ENCODE results near the gene ZNF18.
"Not testable (repeated sequence)": the region's sequence is repeated elsewhere in the genome, so short reads cannot be mapped to it uniquely, and the experiment has no call there.

Gene ZNF18

DNA sequence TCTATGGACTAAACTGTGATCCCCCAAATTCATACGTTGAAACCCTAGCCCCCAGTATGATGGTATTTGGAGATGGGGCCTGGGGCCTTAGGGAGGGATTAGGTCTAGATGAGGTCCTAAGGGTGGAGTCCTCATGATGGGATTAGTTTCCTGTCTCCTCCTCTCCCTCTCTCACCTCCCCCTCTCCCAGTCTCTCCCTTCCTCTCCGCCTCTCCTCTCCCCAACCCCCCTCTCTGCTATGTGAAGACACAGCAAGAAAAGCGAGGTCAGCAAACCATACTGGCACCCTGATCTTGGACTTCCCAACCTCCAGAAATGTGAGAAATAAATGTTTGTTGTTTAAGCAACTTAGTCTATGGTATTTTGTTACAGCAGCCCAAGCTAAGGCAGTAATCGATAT, 15.4 kb downstream of the ZNF18 start:
- POLR2A ChIA-PET: no interaction called here
- H3K4me3 ChIP-seq (ENCODE audit: low read depth, low read length): no peak overlapping the region
- TF ChIP-seq CTCF (IDR thresholded peaks at IDR 0.05; ENCODE audit: insufficient read depth, low read length, missing control alignments): no peak
- CTCF ChIA-PET: interaction anchor here (1.3 to 4.6 kb wide), 3 partner anchors 8 to 1105 kb away, joined by 3 to 36 read pairs (median 4); no protein-coding TSS in a partner anchor
- no peak for DNase-seq (ENCODE audit: low read depth, low spot score)

DNA sequence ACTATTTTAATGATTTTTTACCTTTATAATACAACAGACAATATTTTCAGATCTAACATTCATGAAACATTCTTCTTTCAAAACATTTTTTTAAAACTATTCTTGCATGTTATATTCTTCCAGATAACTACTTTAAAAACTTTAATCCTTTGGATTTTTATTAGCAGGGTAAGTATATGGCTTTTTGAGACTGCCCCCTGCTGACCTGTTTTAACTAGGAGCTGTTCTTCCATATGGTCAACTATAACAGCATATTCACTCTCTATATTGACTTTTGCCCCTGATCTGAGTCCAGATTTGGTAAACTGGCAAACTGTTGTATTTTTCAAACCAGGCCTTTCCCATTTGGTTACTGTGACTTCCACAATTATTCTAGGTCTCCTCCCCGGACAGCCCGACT, 16.5 kb downstream of the ZNF18 start:
- CTCF ChIA-PET: interaction anchor here (1.3 to 4.6 kb wide), 6 partner anchors 9 to 1244 kb away, joined by 3 to 36 read pairs (median 6); no protein-coding TSS in a partner anchor

DNA sequence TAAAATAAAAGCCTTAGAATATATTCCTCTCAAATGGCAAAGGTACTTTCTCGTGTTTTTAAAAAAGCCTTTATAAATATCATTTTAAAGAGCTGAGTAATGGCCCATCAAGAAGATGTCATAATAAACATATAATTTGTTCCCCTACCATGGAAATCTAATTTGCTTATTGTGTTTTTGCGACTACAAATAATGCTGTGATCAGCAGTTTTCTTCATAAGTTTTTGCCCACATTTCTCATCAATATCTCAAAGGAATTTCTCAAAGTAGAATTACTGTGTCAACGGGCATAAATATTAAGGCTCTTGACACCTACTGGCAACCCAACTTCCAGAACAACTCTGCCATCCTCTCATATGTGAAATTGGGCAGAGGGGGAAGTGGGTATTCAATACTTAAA, 17.5 kb downstream of the ZNF18 start:
- ChIA-PET POLR2A (no interaction called here), CTCF (interaction anchor here (0.9 to 4.6 kb wide), 5 partner anchors 10 to 1243 kb away, joined by 3 to 36 read pairs (median 7); no protein-coding TSS in a partner anchor)
- no peak for TF ChIP-seq CTCF (IDR thresholded peaks at IDR 0.05; ENCODE audit: insufficient read depth, low read length, missing control alignments)
- no peak overlapping the region for H3K4me3 ChIP-seq (ENCODE audit: low read depth, low read length)
- no peak for DNase-seq (ENCODE audit: low read depth, low spot score)

More for the DNA sequence above, 16.5 kb downstream of the ZNF18 start:
- POLR2A ChIA-PET: no interaction called here
- no peak for DNase-seq (ENCODE audit: low read depth, low spot score)
- no peak overlapping the region for H3K4me3 ChIP-seq (ENCODE audit: low read depth, low read length)
- TF ChIP-seq CTCF (IDR thresholded peaks at IDR 0.05; ENCODE audit: insufficient read depth, low read length, missing control alignments): peak; percentile 11

DNA sequence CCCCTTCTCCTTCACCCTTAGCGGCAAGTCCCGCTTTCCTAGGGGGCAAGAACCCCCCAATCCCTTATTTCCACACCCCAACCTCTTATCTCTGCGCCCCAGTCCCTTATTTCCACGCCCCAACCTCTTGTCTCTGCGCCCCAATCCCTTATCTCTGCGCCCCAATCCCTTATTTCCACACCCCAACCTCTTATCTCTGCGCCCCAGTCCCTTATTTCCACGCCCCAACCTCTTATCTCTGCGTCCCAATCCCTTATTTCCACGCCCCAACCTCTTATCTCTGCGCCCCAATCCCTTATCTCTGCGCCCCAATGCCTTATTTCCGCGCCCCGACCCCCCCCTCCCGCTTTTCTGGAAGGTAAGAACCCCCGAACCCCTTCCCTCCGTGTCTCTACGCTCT, 24.5 kb downstream of the ZNF18 start:
- POLR2A ChIA-PET; H3K4me3 ChIP-seq (ENCODE audit: low read depth, low read length); DNase-seq (ENCODE audit: low read depth, low spot score); CTCF ChIA-PET: not testable (repeated sequence)

- H3K4me3 ChIP-seq (ENCODE audit: low read depth, low read length): no peak overlapping the region
- ChIA-PET POLR2A (no interaction called here), CTCF (no interaction called here)
- TF ChIP-seq CTCF (IDR thresholded peaks at IDR 0.05; ENCODE audit: insufficient read depth, low read length, missing control alignments): no peak
- no peak for DNase-seq (ENCODE audit: low read depth, low spot score)
Measured at GRCh38 chr17:11969565-11969964, 27.7 kb downstream of the ZNF18 start.

- POLR2A ChIA-PET: no interaction called here
- no peak for TF ChIP-seq CTCF (IDR thresholded peaks at IDR 0.05; ENCODE audit: insufficient read depth, low read length, missing control alignments)
- CTCF ChIA-PET: no interaction called here
- no peak for DNase-seq (ENCODE audit: low read depth, low spot score)
- no peak overlapping the region for H3K4me3 ChIP-seq (ENCODE audit: low read depth, low read length)
Measured at GRCh38 chr17:11954936-11955335, 42.3 kb downstream of the ZNF18 start.

DNA sequence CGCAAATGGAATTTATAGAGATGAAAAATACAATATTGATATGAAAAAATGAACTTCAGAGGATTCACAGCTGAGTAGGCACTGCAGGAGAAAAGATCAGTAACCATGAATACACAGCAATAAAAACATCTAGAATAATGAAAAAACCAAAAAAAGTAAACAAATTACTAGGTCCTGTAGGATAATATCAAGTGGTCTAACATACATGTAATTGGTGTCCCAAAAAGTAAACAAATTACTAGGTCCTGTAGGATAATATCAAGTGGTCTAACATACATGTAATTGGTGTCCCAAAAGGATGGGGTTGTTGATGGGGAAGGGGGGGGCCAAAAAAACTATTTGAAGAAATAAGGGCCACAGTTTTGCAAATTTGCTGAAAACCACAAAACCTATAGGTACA, 43.4 kb downstream of the ZNF18 start:
- POLR2A ChIA-PET: no interaction called here
- TF ChIP-seq CTCF (IDR thresholded peaks at IDR 0.05; ENCODE audit: insufficient read depth, low read length, missing control alignments): no peak
- DNase-seq (ENCODE audit: low read depth, low spot score): no peak
- H3K4me3 ChIP-seq (ENCODE audit: low read depth, low read length): no peak overlapping the region
- CTCF ChIA-PET: no interaction called here

Measured in AG04449 (cell line).